GM18520 (cell line): Measurements from ENCODE around the gene OSTN.
A peak's percentile ranks its signal among the peaks of the same experiment; 100 is the strongest.

Experiments
- ATAC-seq: cut with Tn5 transposase; IDR thresholded peaks from one replicate; pipeline ENCODE4 v1.9.1; 2021; ENCODE audit not compliant: unreplicated experiment

Gene OSTN

DNA sequence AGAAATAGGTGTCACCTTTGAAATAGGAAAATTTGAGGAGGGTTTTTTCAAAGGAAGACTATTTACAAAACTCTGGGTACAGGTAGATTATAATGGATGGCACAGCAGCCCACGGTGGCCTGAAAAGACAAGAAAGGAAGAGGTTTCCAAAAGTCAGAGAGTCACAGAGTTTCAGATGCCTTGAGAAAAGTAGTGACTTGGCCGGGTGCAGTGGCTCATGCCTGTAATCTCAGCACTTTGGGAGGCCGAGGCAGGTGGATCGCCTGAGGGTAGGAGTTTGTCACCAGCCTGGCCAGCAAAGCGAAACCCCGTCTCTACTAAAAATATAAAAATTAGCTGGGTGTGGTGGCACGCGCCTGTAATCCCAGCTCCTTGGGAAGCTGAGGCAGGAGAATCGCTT is 35.2 kb downstream of the OSTN start:
- no peak for ATAC-seq

- ATAC-seq, result peak; percentile 99
Observed at GRCh38 chr3:191235331-191236314, 36.6 kb downstream of the OSTN start.

DNA sequence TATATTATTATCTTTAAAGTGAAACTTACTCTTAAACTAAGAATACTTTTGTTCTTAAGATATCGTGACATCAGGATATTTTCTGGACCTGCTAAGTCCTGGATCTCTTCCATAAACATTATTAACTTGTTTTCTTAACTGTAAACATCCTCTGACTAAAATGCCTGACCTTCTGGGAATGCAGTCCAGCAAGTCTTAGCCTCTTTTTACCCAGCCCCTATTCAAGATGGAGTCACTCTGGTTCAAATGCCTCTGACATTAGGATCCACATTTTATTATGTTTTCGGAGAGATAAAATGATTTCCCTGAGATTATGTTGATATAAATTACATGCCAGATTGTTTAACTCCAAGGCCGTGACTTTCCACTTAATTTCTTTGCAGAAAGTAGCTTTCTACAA is 37.6 kb downstream of the OSTN start:
- no peak for ATAC-seq

DNA sequence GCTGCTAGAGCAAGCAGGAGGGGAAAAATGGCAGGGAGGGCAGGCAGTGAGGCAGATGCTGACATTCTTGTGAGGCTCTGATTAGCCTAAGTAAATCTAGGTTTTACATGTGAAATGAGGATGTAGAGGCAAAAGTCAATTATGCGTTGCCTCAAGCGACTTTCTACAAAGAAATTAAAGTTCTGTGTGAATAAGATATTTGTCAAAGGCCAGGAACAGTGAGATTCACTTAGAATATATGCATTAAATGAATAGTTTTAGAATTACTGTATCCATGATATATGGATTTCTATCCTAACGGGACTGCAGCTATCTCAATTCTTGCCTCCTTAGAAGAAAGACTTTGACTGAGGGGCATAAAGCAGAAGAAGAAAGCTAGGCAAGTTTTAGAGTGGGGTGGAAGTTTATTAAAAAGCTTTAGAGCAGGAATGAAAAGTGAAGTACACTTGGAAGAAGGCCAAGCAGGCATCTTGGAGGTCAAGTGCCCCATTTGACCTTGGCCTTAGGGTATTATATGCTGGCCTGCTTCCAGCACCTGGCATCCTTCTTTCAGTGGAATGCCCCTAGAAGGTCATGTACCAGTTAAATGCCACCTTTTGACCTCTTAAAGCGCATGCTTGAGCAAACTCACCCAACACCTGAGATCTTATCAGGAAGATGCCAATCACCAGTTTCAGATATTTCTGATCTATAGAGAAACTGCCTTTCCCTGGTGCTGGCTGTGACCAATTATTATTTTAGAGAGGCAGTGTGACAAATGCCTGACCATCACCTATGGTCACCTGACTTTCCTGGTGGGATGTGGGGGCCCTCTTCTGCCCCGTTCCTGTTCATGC is 38.2 kb downstream of the OSTN start:
- ATAC-seq, result no peak

DNA sequence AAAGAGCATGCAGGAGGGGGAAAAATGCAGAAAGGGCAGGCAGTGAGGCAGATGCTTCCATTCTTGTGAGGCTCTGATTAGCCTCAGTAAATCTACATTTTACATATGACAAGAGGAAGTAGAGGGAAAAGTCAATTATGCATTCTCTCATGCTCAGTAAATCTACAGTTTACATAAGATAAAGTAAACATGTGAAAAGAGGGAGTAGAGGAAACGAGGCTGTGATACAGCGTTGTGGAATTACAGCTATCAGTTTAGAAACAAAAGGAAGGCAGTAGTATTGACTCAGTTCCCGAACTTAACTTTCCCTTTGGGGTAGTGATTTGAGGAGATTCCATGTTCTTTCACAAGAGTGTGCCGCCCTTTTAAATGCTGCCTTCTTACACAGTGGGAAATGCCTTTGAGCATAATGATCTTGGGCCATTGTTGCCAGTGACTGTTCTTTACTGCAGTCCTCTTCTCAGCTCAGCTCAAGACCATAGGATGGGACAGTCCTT is 39.3 kb downstream of the OSTN start:
- ATAC-seq, result no peak

GRCh38 chr3:191239407-191240031 is 40.5 kb downstream of the OSTN start:
- no peak for ATAC-seq

DNA sequence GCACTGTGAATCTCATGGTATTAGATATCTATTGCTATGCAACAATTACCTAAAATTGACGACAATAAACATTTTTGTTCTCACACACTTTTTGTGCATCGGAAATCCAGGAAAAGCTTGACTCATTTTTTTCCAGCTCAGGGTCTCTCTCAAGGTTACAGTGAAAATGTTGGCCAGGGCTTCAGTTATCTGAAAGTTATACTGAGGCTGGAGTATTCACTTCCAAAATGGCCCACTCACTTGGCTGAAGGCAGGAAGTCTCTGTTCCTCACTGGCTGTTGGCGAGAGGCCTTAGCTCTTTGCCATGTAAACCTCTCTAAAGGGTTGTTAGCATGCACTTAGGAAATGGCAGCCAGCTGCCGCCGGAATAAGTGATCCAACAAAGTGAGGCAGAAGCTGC is 41.4 kb downstream of the OSTN start:
- no peak for ATAC-seq

- ATAC-seq, result no peak
Observed at GRCh38 chr3:191244242-191244867, 45.3 kb downstream of the OSTN start.

DNA sequence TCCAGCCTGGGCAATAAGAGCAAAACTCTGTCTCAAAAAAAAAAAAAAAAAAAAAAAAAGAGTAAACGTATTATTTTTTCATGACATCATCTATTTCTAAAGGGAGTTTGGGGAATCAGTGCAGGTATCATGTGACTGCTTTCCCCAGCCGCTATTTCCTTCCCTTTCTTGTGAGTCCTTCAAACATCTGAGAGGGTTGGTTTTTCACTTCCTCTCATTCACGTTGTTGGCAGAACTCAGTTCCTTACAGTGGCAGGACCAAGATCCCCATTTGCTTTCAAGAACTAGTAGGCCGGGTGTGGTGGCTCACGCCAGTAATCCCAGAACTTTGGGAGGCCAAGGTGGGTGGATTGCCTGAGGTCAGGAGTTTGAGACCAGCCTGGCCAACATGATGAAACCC is 47.0 kb downstream of the OSTN start:
- peak; percentile 44 for ATAC-seq

DNA sequence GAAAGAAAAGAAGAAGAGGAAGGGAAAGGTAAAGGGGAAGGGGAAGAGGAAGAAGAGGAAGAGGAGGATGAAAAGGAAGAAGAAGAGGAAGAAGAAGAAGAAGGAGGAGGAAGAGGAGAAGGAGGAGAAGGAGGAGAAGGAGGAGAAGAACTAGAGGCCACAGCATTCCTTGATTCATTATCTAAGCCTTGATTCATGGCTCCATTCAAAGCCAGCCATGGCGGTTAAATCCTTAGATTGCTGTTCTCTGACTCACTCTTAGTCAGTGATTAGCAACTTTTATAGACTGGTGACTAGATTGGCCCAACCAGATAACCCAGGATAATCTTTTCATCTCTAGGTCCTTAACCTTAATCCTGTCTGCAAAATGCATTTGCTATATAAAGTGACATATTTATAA is 47.6 kb downstream of the OSTN start:
- ATAC-seq, result no peak

- ATAC-seq, result no peak
Observed at GRCh38 chr3:191253089-191253799, 54.2 kb downstream of the OSTN start.

DNA sequence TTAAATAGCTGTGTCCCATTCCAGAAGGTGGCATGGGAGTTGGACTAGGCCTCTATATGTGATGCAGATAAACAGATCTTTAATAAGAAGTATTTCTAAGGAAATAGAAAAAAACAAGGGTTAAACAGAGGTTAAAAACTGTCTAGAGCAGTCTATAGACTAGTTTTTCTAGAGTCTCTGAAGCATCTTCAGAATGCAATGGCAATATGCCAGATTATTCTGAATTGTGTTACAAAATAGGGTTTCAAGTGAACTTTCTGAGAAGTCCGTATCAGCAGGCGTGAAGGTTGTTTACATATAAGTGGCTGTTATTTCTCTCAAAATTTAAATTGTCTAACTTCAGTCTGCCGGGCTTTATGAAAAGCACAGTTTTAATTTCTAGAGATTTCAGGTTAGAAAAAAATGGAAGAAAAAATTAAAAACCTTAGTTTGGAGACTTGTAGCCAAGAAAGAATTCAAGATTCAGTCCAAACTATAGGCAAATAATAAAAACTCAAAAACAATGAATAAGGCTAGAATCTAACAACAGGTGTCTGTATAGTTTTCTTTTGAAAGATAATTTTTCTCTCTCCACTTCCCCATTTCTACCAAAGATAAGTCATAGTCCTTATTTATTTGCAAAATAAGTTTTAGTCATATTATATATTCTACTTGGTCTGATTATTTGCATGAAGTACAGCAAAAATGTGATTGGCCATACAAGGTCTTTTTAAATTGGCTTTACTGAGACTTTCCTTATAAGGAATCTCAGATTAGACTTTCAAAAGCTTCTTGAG is 55.2 kb downstream of the OSTN start:
- ATAC-seq, result no peak

GRCh38 chr3:191255156-191255555 is 56.1 kb downstream of the OSTN start:
- no peak for ATAC-seq

DNA sequence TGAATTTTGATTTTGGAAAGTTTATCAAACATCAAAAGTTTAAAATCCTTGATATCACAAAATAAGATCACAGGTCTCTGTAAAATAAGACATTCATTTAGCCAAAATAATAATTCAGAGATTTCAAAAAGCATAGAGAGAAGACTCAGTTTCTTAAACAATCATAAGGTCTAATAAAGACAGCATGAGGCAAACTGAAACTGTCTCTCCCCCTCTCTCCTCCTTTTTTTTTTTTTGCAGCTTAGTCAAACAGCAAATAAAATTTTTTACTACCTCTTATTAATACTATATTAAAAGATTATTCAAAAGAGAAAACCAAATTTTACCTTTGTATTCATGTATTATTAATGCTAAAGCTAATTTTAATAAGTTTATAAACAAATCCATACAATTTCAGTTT is 57.4 kb downstream of the OSTN start:
- ATAC-seq, result no peak

DNA sequence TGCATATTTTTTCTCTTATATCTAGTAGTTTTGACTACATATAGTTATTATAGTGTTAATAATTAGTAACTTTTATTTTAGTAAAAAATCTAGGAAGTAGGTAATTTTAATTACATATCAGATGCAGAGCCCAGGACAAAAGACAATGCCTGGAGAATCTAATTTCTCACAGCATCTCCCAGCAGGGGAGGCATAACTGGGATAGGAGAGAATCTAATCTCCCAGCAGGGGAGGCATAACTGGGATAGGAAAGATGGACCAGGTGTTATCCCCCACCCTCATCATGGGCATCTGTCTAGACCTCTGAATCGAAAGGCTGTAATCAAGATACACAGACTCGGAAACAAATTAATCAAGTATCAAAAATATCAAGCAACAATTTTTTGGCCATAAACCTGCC is 58.2 kb downstream of the OSTN start:
- no peak for ATAC-seq

GRCh38 chr3:191259486-191259885 is 60.4 kb downstream of the OSTN start:
- no peak for ATAC-seq

DNA sequence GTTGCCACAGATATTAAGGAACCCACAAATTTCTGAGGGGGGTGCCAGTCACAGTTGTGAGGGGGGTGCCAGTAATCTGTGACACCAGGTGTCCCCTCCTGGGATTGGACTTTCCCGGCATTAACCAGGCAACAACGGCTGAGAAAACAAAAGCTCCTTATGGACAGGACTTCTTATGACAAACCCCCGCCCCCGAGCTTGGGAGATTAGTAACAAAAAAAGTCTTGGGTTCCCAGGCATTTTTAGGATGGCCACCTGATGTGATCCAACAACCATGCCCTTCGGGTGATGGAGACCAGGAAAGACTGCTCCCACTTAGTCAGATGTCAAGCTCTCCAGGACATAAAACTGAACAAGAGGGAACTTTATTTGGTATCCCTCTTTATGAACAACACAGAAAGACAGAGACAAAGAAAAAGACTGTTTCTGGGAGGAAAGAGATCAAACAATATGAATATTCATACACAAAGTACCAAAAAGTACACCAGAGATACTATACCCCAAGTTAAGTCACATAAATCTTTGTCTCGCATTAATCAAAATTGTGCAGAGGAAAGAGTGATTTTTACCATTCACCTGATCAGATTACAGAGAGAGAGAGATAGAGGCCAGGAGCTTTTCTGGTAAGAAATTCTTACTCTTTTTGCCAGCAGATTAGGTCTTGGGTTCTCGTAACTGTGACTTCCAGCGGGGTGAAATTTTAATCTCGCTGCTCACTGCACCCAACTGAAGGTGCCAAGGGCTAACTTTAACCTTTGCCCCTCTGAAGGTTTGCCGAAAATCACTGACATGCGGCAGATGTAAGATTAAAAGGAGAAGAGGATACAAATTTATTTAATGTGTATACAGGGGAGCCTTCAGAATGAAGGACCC is 61.6 kb downstream of the OSTN start:
- ATAC-seq, result no peak

DNA sequence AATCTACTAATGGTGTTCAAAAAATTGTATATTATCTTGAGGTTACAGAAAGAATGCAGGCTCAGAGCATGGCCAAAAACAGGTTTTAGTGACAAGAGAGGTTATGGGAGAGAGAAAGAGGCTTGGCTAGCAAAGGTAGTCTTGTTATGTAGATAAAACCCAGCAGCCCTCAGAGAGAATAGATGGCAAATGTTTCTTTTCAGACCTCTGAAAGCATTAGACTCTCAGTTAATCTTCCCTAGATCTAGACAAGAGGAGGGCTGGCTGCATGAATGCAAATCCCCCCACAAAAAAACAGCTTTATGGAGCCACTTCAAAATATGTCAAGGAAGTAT is 62.2 kb downstream of the OSTN start:
- ATAC-seq, result no peak

- ATAC-seq, result no peak
Observed at GRCh38 chr3:191262650-191263049, 63.6 kb downstream of the OSTN start.
